NCI-H774 (cell line): ENCODE measurements around the gene HMCN1.

Experiments used
- DNase-seq: peaks from one replicate; lab custom pipeline; 2025; lab: John Stamatoyannopoulos, UW

HMCN1 gene

GRCh38 chr1:186091222-186091720 lies 357.1 kb downstream of the HMCN1 start:
- no peak for DNase-seq

GRCh38 chr1:186093437-186093836 lies 359.2 kb downstream of the HMCN1 start:
- no peak for DNase-seq

GRCh38 chr1:186094172-186094571 lies 360.0 kb downstream of the HMCN1 start:
- DNase-seq = no peak

GRCh38 chr1:186099336-186100104 lies 365.3 kb downstream of the HMCN1 start:
- no peak for DNase-seq

GRCh38 chr1:186102107-186102506 lies 367.9 kb downstream of the HMCN1 start:
- no peak for DNase-seq

GRCh38 chr1:186102547-186103148 lies 368.5 kb downstream of the HMCN1 start:
- DNase-seq = no peak

GRCh38 chr1:186104459-186104858 lies 370.3 kb downstream of the HMCN1 start:
- no peak for DNase-seq

- no peak for DNase-seq
These were observed 378.1 kb downstream of the HMCN1 start for GRCh38 chr1:186112280-186112679.

GRCh38 chr1:186113461-186113860 lies 379.3 kb downstream of the HMCN1 start:
- DNase-seq = no peak

GRCh38 chr1:186118724-186119123 lies 384.5 kb downstream of the HMCN1 start:
- DNase-seq = no peak

GRCh38 chr1:186122837-186123236 lies 388.6 kb downstream of the HMCN1 start:
- DNase-seq = no peak

GRCh38 chr1:186125035-186125434 lies 390.8 kb downstream of the HMCN1 start:
- DNase-seq = no peak

GRCh38 chr1:186125511-186125910 lies 391.3 kb downstream of the HMCN1 start:
- no peak for DNase-seq

GRCh38 chr1:186129758-186130157 lies 395.6 kb downstream of the HMCN1 start:
- DNase-seq = no peak

GRCh38 chr1:186139115-186139514 lies 404.9 kb downstream of the HMCN1 start:
- DNase-seq = no peak

- DNase-seq = no peak
These were observed 405.5 kb downstream of the HMCN1 start for GRCh38 chr1:186139701-186140100.

- no peak for DNase-seq
These were observed 408.0 kb downstream of the HMCN1 start for GRCh38 chr1:186142159-186142558.

GRCh38 chr1:186142916-186143315 lies 408.7 kb downstream of the HMCN1 start:
- DNase-seq = no peak

GRCh38 chr1:186143481-186143880 lies 409.3 kb downstream of the HMCN1 start:
- no peak for DNase-seq

GRCh38 chr1:186144505-186144904 lies 410.3 kb downstream of the HMCN1 start:
- no peak for DNase-seq

- no peak for DNase-seq
These were observed 412.8 kb downstream of the HMCN1 start for GRCh38 chr1:186146974-186147373.

GRCh38 chr1:186149591-186149990 lies 415.4 kb downstream of the HMCN1 start:
- no peak for DNase-seq

GRCh38 chr1:186152227-186152619 lies 418.0 kb downstream of the HMCN1 start:
- DNase-seq = no peak
